ENCODE results near the gene SLC45A1.

The SLC45A1 gene

GRCh38 chr1:8334106-8334851, 16.4 kb downstream of the SLC45A1 start:
- in situ Hi-C loops (cut with MboI; ENCODE audit: low sequenced_read_pairs): no loop called here

GRCh38 chr1:8335246-8335645, 17.3 kb downstream of the SLC45A1 start:
- in situ Hi-C loops (cut with MboI; ENCODE audit: low sequenced_read_pairs): no loop called here

- in situ Hi-C loops (cut with MboI; ENCODE audit: low sequenced_read_pairs): no loop called here
Measured at GRCh38 chr1:8337776-8338525, 20.0 kb downstream of the SLC45A1 start.

GRCh38 chr1:8338526-8339202, 20.8 kb downstream of the SLC45A1 start:
- in situ Hi-C loops (cut with MboI; ENCODE audit: low sequenced_read_pairs): no loop called here

- in situ Hi-C loops (cut with MboI; ENCODE audit: low sequenced_read_pairs): no loop called here
Measured at GRCh38 chr1:8339203-8339600, 21.3 kb downstream of the SLC45A1 start.

GRCh38 chr1:8340448-8340847, 22.5 kb downstream of the SLC45A1 start:
- in situ Hi-C loops (cut with MboI; ENCODE audit: low sequenced_read_pairs): no loop called here

- in situ Hi-C loops (cut with MboI; ENCODE audit: low sequenced_read_pairs): no loop called here
Measured at GRCh38 chr1:8342325-8342724, 24.4 kb downstream of the SLC45A1 start.

GRCh38 chr1:8343044-8343443, 25.1 kb downstream of the SLC45A1 start:
- in situ Hi-C loops (cut with MboI; ENCODE audit: low sequenced_read_pairs): no loop called here

GRCh38 chr1:8343464-8344001, 25.6 kb downstream of the SLC45A1 start:
- in situ Hi-C loops (cut with MboI; ENCODE audit: low sequenced_read_pairs): no loop called here

- in situ Hi-C loops (cut with MboI; ENCODE audit: low sequenced_read_pairs): no loop called here
Measured at GRCh38 chr1:8344893-8345507, 27.1 kb downstream of the SLC45A1 start.

- in situ Hi-C loops (cut with MboI; ENCODE audit: low sequenced_read_pairs): no loop called here
Measured at GRCh38 chr1:8345621-8346415, 27.9 kb downstream of the SLC45A1 start.

GRCh38 chr1:8347635-8348034, 29.7 kb downstream of the SLC45A1 start:
- in situ Hi-C loops (cut with MboI; ENCODE audit: low sequenced_read_pairs): no loop called here

GRCh38 chr1:8348047-8348776, 30.3 kb downstream of the SLC45A1 start:
- in situ Hi-C loops (cut with MboI; ENCODE audit: low sequenced_read_pairs): no loop called here

GRCh38 chr1:8348777-8349472, 31.0 kb downstream of the SLC45A1 start:
- in situ Hi-C loops (cut with MboI; ENCODE audit: low sequenced_read_pairs): no loop called here

GRCh38 chr1:8349473-8349865, 31.6 kb downstream of the SLC45A1 start:
- in situ Hi-C loops (cut with MboI; ENCODE audit: low sequenced_read_pairs): no loop called here

GRCh38 chr1:8349961-8350360, 32.0 kb downstream of the SLC45A1 start:
- in situ Hi-C loops (cut with MboI; ENCODE audit: low sequenced_read_pairs): no loop called here

GRCh38 chr1:8350914-8351684, 33.2 kb downstream of the SLC45A1 start:
- in situ Hi-C loops (cut with MboI; ENCODE audit: low sequenced_read_pairs): no loop called here
